IMR-90 (cell line): ENCODE data around the gene PRTFDC1. TPM values are rescaled to one million over a fixed set of nuclear protein-coding genes. Genes with fewer than 3 reads are reported as not detected.

Experiments used
- microRNA-seq, 2 experiments: library from miRNA; stranded (forward) in 1 of 2; unstranded in 1 of 2; fragments of 10-50 nt in 1 of 2; fragments of <30 nt in 1 of 2; gene quantifications in 1 of 2; microRNA quantifications in 1 of 2; one replicate each; pipeline versions ENCODE3 to v1.1.0; 2013 to 2020; ENCODE audit not compliant: insufficient read depth in 1 of 2, insufficient read length in 1 of 2, unreplicated experiment in 1 of 2
- polyA plus RNA-seq, 3 experiments: library from polyadenylated mRNA; depleted of rRNA; stranded (reverse); fragments of >200 nt; gene quantifications; 2 replicates each; pipeline ENCODE4 v1.2.3, GENCODE V29; 2012; ENCODE audit warnings: low replicate concordance in 1 of 3
- small RNA-seq, 5 experiments: library from RNA; depleted of rRNA; stranded (forward); fragments of <200 nt; gene quantifications; one replicate each; pipeline ENCODE3, GENCODE V24; 2012
- total RNA-seq: library from RNA; depleted of rRNA; stranded (reverse); fragments of >200 nt; gene quantifications from 2 replicates; pipeline ENCODE4 v1.2.3, GENCODE V29; 2012; rRNA removed

PRTFDC1 gene
- total and polyA plus RNA-seq, 2 of the 4 experiments (the other 2 are of a cell fraction): 12.3 to 17.9 TPM

Small RNA genes within 50 kb of the gene (microRNA-seq; reads per million reads assigned to microRNA genes)
- gene AL512598.1 (ENCODE audit: insufficient read depth, insufficient read length) (not detected), gene RN7SKP241 (ENCODE audit: insufficient read depth, insufficient read length) (not detected)

Small RNA genes within 50 kb of the gene (small RNA-seq; reads per million reads assigned to genes)
- gene AL512598.1 (0 reads per million in 5 experiments), gene RN7SKP241 (0 to 0.08 (median 0) reads per million in 5 experiments)

Other genes starting within 250 kb of the PRTFDC1 start
- 92.5 and 94.3 TPM in 2 replicates for gene ARHGAP21, start 228.7 kb downstream of the PRTFDC1 start, total RNA-seq
- gene ARHGAP21, start 228.7 kb downstream of the PRTFDC1 start, polyA plus RNA-seq (2012; rRNA removed): 43.3 and 44.9 TPM in 2 replicates
- gene ENKUR, start 63.6 kb upstream of the PRTFDC1 start, total RNA-seq: under 0.01 TPM in 1 of 2 replicates, not detected in the other
- gene ENKUR, start 63.6 kb upstream of the PRTFDC1 start, polyA plus RNA-seq (2012; rRNA removed): not detected in 2 replicates
- 2.0 and 3.6 TPM in 2 replicates for gene THNSL1, start 64.0 kb upstream of the PRTFDC1 start, total RNA-seq
- 0.92 and 1.3 TPM in 2 replicates for gene THNSL1, start 64.0 kb upstream of the PRTFDC1 start, polyA plus RNA-seq (2012; rRNA removed)
- not detected in 2 replicates for gene GPR158, start 222.4 kb upstream of the PRTFDC1 start, total RNA-seq
- gene GPR158, start 222.4 kb upstream of the PRTFDC1 start, polyA plus RNA-seq (2012; rRNA removed): not detected in 2 replicates